ENCODE data around the gene PARD3. TPM values are rescaled to one million over a fixed set of nuclear protein-coding genes. Genes with fewer than 3 reads are reported as not detected.

The PARD3 gene
- total RNA-seq, 1 experiment from 2014 or later = 57.4 TPM

- H4K20me1 ChIP-seq (ENCODE audit: insufficient read depth) = no peaks in the 10 kb centered on the region
- CTCF ChIA-PET = no interaction called here
- no peaks in the 10 kb centered on the region for H3K27me3 ChIP-seq (ENCODE audit: insufficient read depth, low read depth)
- no TSS peak for BruUV-seq (replicated peaks)
- H3K4me3 ChIP-seq = no peak overlapping the region
- H3K9me3 ChIP-seq (ENCODE audit: insufficient read depth, low read depth) = no peaks in the 10 kb centered on the region
- H3K79me2 ChIP-seq (ENCODE audit: low read depth) = no peaks in the 10 kb centered on the region
- POLR2A ChIA-PET (ENCODE audit: unreplicated experiment) = no interaction called here
- H3K4me2 ChIP-seq = no peak overlapping the region
- no peak for TF ChIP-seq CTCF (conservative IDR thresholded peaks at IDR 0.05)
- TF ChIP-seq EZH2 (IDR thresholded peaks at IDR 0.05; ENCODE audit: low read depth) = no peak
- no peaks in the 10 kb centered on the region for H3K9me2 ChIP-seq (ENCODE audit: insufficient read depth)
- no peaks in the 10 kb centered on the region for H3K4me1 ChIP-seq (replicated peaks; ENCODE audit: insufficient read depth)
- no peaks in the 10 kb centered on the region for H3K36me3 ChIP-seq (ENCODE audit: low read depth)
- no peak overlapping the region for H2AFZ ChIP-seq
- H3F3A ChIP-seq (ENCODE audit: insufficient read depth, low read depth) = no peaks in the 10 kb centered on the region
- no peak overlapping the region for H3K27ac ChIP-seq
- intact Hi-C loops (cut with micrococcal nuclease; ENCODE audit: unreplicated experiment) = no loop called here
- no peak for DNase-seq
Measured at GRCh38 chr10:34092891-34093290, 722.2 kb downstream of the PARD3 start.

- H3K79me2 ChIP-seq (ENCODE audit: low read depth) = no peaks in the 10 kb centered on the region
- no peaks in the 10 kb centered on the region for H3K36me3 ChIP-seq (ENCODE audit: low read depth)
- no peaks in the 10 kb centered on the region for H3F3A ChIP-seq (ENCODE audit: insufficient read depth, low read depth)
- no peak for TF ChIP-seq CTCF (conservative IDR thresholded peaks at IDR 0.05)
- no peak for TF ChIP-seq EZH2 (IDR thresholded peaks at IDR 0.05; ENCODE audit: low read depth)
- intact Hi-C loops (cut with micrococcal nuclease; ENCODE audit: unreplicated experiment) = no loop called here
- no peaks in the 10 kb centered on the region for H4K20me1 ChIP-seq (ENCODE audit: insufficient read depth)
- H3K4me2 ChIP-seq = no peak overlapping the region
- no peaks in the 10 kb centered on the region for H3K4me1 ChIP-seq (replicated peaks; ENCODE audit: insufficient read depth)
- no peak for DNase-seq
- CTCF ChIA-PET = no interaction called here
- H2AFZ ChIP-seq = no peak overlapping the region
- no peaks in the 10 kb centered on the region for H3K9me2 ChIP-seq (ENCODE audit: insufficient read depth)
- H3K9me3 ChIP-seq (ENCODE audit: insufficient read depth, low read depth) = no peaks in the 10 kb centered on the region
- no TSS peak for BruUV-seq (replicated peaks)
- no peak overlapping the region for H3K4me3 ChIP-seq
- no peak overlapping the region for H3K27ac ChIP-seq
- no peaks in the 10 kb centered on the region for H3K27me3 ChIP-seq (ENCODE audit: insufficient read depth, low read depth)
- POLR2A ChIA-PET (ENCODE audit: unreplicated experiment) = no interaction called here
Measured at GRCh38 chr10:34091635-34092195, 723.4 kb downstream of the PARD3 start.

GRCh38 chr10:34089253-34089652 lies 725.8 kb downstream of the PARD3 start:
- Histone ChIP-seq H3K9me2 (ENCODE audit: insufficient read depth) (no peaks in the 10 kb centered on the region), H3K4me3 (no peak overlapping the region), H3F3A (ENCODE audit: insufficient read depth, low read depth) (no peaks in the 10 kb centered on the region), H2AFZ (no peak overlapping the region), H3K9me3 (ENCODE audit: insufficient read depth, low read depth) (no peaks in the 10 kb centered on the region), H4K20me1 (ENCODE audit: insufficient read depth) (no peaks in the 10 kb centered on the region), H3K36me3 (ENCODE audit: low read depth) (no peaks in the 10 kb centered on the region), H3K27me3 (ENCODE audit: insufficient read depth, low read depth) (no peaks in the 10 kb centered on the region), H3K4me1 (replicated peaks; ENCODE audit: insufficient read depth) (no peaks in the 10 kb centered on the region), H3K27ac (no peak overlapping the region), H3K79me2 (ENCODE audit: low read depth) (no peaks in the 10 kb centered on the region), H3K4me2 (no peak overlapping the region)
- TF ChIP-seq CTCF (conservative IDR thresholded peaks at IDR 0.05) (no peak), EZH2 (IDR thresholded peaks at IDR 0.05; ENCODE audit: low read depth) (no peak)
- ChIA-PET POLR2A (ENCODE audit: unreplicated experiment) (no interaction called here), CTCF (no interaction called here)
- BruUV-seq (replicated peaks) = no TSS peak
- intact Hi-C loops (cut with micrococcal nuclease; ENCODE audit: unreplicated experiment) = no loop called here
- no peak for DNase-seq
